NOMO-1 treated with dmso at 0.1 percent for 144 hours (cell line): Measurements from ENCODE around the gene ZNF579.

ENCODE experiments used
- DNase-seq: peaks from one replicate; lab custom pipeline; 2025; ENCODE audit not compliant: unreplicated experiment; lab: John Stamatoyannopoulos, UW

ZNF579 gene

DNA sequence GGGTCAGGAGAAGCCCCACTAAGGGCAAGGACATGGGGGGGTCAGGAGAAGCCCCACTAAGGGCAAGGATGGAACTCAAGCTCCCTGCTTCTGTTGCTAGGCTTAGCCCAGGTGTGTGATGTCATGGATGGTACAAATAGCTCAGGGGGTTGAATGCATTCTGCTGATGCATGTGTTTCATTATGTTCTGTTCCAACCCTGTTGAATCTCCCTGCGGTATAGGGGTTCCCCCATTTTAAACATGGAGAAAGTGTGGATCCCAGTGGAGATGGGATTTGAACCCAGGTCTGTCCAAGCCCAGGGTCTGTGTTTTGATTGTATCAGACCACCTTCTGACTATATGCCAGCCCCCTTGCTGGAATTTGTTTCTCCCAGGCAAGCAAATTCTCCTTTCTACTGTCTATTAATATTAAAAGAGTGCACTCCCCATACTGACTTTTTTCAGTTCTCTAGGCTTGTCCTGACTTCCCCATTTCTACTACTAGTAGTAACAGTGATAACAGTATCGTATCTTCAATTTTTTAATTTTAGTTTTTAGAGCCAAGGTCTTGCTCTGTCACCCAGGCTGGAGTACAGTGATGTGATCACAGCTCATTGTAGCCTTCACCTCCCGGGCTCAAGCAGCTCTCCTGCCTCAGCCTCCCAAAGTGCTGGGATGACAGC lies 31.5 kb upstream of the ZNF579 start:
- DNase-seq, result no peak

DNA sequence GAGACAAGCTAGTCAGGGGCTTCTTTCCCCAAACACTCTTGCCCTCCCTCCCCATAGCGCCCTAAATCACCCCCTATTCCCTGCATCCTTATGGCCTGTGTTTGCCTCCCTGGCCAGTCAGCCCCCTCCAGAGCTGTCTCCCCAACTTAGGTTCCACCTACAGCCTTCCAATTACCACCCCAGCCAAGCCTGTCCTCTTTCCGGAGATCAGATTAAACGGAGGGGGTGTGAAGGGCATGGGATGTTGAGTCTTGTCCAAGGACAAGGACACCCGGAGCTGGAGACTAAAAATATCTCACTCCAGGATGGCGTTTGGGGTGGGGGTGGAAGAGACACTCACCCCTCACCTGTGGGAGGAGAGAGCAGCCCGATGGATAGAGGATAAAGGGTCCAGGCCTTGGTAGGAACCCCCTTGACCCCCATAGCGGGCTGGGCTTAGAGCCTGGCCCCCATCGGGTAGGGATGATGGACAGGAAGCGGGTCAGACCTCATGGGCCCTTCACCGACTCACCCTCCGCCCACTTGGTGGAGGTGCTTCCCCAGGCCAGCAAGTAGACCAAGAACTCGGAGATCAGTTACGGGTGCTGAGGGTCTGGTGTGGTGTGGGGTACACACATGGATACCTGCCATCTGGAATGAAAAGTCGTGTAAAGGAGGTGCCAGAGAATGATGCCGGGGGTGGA lies 30.8 kb upstream of the ZNF579 start:
- DNase-seq, result no peak

DNA sequence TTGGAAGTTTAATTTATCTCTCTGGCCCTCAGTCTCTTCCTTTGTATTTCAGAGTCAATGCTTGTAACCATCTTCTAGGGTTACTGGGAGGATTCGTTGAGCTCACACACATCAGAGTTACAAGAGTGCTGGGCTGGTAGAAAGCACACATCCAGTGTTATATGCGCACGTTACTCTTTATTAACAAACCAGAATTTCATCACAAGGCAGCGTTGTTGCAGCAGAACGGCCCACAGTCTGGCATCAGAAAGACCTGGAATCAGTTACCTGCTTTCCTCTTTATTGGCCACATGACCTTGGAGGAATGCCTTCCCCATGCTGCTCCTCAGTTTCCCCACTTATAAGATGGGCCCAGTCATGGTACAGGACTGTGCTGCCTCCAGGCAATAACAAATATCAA lies 28.7 kb upstream of the ZNF579 start:
- DNase-seq, result no peak

DNA sequence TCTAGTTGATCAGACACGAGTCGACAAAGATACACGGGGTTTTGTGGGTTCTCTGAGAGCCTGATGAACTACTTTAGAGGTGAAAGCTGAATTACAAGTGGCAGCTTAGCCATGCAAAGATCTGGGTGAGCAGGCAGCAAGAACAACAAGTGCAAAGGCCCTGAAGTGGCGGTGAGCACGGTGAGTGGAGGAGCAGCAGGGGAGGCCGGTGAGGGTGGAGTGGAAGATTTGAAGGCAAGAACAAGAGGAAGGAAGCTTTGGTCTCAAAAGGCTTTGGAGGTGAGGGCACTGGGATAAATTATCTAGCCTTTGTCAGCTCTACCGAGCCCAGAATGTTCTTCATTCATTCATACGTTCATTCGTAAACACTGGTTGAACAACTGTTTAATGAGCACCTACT lies 26.2 kb upstream of the ZNF579 start:
- DNase-seq, result no peak

- DNase-seq, result no peak
Measured at GRCh38 chr19:55606471-55606787, 25.8 kb upstream of the ZNF579 start.

- DNase-seq, result peak; percentile 74
Measured at GRCh38 chr19:55605637-55606470, 25.2 kb upstream of the ZNF579 start, which contains the start of gene ZNF865. Gene ZNF865 (plus strand): TSS chr19:55605647. CDS start chr19:55613619, 7,972 bp downstream.

- peak; percentile 86 for DNase-seq
Measured at GRCh38 chr19:55605207-55605636, 24.6 kb upstream of the ZNF579 start.

DNA sequence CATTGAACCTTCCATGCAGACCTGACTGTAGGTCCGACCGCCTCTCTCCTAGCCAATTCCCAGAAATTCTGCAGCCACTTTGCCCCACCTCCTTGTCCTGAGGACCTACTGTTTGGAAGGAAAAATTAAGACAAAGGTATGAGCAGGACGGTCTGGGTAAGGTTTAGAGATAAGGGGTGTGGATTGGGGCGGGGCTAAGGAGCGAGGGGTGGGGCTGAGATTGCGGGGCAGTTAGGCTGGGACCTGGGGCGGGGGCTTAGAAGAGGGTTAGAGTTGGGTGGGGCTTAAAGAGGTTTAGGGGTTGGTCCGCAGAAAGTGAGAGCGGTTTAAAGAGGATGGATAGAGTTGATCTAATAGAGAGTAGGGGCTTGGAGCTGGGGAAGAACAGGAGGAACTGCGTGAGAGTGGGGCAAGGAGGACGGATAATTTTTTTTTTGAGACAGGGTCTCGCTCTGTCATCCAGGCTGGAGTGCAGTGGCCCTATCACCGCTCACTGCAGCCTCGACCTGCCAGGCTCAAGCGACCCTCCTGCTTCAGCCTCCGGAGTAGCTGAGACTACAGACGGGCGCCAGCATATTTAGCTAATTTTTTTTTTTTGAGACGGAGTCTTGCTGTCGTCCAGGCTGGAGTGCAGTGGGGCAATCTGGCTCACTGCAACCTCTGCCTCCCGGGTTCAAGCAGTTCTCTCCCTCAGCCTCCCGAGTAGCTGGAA lies 23.1 kb upstream of the ZNF579 start:
- DNase-seq, result no peak

DNA sequence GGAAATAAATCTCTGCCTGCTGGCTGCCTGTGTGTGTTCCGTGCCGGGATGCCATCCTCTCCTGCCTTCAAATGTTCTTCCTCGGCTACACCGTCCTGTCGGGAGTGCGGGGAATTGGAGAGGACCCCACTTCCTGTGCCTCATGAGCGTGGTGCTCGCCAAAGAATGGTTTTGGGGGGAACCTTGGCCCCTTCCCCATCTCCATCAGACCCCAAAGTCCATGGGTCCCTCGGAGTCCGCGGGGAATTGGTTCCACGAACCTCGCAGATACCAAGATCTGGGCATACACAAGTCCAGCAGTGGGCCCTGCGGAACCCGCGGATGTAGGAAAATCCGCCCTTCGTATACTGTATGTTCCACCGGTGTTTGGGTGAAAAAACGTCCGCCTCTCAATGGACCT lies 22.5 kb upstream of the ZNF579 start:
- no peak for DNase-seq

DNA sequence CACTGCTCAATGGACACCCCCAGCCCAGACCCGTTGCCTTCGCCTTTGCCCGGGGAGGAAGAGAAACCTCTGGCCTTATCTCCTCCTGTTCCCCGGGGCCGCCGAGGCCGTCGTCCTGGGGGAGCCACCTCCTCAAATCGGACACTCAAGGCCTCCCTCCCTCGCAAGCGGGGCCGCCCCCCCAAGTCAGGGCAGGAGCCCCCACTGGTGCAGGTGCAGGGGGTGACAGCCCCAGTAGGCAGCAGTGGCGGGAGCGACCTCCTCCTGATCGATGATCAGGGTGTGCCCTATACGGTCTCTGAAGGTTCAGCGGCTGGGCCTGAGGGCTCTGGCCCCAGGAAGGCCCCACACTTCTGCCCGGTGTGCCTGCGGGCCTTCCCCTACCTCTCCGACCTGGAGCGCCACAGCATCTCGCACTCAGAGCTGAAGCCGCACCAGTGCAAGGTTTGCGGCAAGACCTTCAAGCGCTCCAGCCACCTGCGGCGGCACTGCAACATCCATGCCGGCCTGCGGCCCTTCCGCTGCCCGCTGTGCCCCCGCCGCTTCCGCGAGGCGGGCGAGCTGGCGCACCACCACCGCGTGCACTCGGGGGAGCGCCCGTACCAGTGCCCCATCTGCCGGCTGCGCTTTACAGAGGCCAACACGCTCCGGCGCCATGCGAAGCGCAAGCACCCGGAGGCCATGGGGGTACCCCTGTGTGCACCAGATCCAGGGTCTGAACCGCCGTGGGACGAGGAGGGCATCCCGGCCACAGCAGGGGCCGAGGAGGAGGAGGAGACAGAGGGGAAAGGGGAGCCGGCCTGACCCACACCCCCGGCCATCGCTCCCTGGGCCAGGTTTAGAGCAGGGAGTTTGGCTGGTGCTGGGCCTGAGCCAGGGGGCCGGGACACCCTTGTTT lies 21.7 kb upstream of the ZNF579 start:
- no peak for DNase-seq

- no peak for DNase-seq
Measured at GRCh38 chr19:55601084-55601483, 20.4 kb upstream of the ZNF579 start.

GRCh38 chr19:55600662-55601028 lies 20.0 kb upstream of the ZNF579 start:
- DNase-seq, result no peak

DNA sequence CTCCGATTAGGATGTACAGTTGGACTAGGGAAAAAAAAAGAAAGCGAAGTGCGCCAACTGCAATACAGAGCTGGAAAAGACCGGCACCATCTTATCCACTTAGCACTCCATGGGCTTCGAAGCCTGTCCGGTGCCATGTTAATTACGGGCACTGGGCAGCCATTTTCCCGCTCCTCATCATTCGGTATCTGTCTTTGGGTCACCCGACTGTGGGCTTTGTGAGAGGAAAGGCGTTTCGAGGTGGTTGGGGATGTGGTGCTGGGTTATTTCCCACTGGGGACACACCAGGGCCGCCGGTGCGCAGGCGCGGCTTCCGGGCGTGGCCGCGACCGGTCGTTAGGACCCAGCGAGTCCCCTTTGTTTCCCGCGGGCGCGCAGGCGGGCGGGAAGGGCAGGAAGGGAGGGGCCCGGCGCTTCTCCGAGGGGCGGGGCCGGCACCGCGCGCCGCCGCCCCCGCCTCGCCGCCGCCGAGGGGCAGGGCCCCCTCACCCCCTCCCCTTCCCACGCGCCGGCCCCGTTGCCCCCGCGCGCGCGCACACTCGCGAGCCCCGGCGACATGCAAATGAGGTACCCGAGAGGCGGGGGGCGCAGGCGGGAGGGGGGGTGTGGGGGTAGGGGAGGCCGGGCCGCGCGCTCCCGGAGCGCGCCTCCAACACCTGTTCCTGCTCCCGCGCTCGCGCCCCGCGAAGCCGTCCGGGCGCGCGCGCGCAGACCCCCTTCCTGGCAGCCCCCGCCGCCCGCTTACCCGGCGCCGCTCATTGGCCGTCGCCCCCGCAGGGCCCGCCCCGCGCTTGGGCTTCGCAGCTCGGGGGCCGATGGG lies 19.4 kb upstream of the ZNF579 start, which contains the start of gene ZNF524:
ZNF524 (plus strand) TSS at position 447 of the 820 bp plus-strand sequence. CDS start 1,825 bp downstream, outside the sequence.
- peak; percentile 86 for DNase-seq

GRCh38 chr19:55599468-55599841 lies 18.8 kb upstream of the ZNF579 start, which contains the start of gene FIZ1:
Gene FIZ1 (minus strand): TSS chr19:55599517. CDS start chr19:55597865, 1,652 bp downstream.
- DNase-seq, result peak; percentile 99

DNA sequence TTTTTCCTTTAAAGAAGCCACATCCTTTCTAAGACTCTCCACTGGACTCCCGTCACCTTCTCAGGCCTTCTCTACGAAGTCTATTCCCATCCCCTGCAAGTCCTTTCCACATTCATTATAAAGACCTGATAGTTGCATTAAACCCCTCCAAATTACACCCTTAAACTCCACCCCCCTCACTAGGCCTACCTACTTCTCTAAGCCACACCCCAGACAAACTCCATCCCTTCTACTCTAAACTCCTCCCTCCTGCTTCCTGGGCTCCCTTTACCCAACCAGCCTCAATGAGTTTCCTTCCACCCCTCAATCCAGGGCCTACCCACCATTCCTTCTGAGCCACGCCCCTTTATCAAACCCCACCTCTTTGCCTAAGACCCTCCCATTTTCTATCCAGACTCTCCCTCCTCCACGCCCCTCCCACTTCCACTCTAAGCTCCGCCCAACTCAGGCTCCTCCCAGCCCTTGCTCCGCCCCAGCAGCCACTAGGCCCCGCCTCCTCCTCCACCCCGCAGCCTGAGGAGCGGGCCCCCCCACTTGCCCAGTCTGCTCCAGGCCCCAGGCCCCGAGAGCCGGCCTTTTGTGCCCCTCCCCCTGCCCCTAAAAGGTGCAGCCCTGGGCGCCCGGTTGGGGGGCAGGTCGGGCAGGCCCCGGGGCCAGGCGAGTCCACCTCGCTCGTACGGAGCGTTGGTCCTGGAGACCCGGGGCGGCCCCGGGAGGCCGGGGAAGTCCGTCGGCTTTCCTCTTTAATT lies 18.2 kb upstream of the ZNF579 start:
- DNase-seq, result peak; percentile 84

- no peak for DNase-seq
Measured at GRCh38 chr19:55598034-55598433, 17.4 kb upstream of the ZNF579 start.

DNA sequence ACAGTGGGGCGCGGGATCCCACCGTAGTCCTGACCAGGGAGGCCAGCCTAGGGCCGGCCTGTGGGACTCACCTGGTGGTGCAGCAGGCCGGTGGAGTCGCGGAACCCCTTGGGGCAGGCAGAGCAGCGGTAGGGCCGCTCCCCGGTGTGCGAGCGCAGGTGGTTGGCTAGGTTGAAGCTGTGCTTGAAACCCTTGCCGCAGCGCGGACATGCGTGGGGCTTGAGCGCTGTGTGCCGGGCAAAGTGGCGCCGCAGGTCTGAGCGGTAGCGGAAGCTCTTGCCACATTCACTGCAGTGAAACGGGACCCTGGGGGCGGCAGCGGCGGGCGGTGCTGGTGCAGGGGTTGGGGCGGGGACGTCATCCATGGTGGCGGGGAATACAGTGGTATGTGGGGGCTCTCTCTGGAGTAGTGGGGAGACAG lies 16.9 kb upstream of the ZNF579 start:
- DNase-seq, result no peak

DNA sequence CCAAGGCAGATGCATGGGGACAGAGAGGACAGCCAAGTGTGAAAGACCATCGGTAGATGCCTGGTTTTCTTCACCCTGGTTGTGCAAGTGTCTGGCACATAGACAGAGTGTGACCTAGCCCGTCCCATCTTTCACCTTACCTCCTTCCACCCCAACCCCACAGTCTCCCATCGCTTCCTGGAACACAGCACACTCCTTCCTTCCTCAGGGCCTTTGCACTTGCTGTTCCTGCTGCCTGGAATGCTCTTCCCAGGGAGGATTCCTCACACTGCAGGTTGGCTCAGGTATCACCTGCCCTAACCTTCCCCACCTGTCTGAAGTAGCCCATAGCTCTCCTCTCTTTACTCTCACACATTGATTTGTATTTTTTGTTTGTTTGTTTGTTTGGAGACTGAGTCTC lies 15.7 kb upstream of the ZNF579 start:
- no peak for DNase-seq
